Activated naive CD8-positive, alpha-beta T cell (primary cell): ENCODE results near the gene NAA20.

Experiments used
- H3K27ac Mint-ChIP-seq: one replicate; pipeline ENCODE4 v1.8.0; 2021; ENCODE audit warnings: mixed read lengths
- H3K27me3 Mint-ChIP-seq: one replicate; pipeline ENCODE4 v1.8.0; 2021; ENCODE audit warnings: mixed read lengths
- H3K36me3 Mint-ChIP-seq: one replicate; pipeline ENCODE4 v1.8.0; 2021; ENCODE audit warnings: mixed read lengths
- H3K4me1 Mint-ChIP-seq: one replicate; pipeline ENCODE4 v1.8.0; 2021; ENCODE audit warnings: low read depth, mixed read lengths
- H3K4me3 Mint-ChIP-seq: one replicate; pipeline ENCODE4 v1.8.0; 2021; ENCODE audit warnings: mild to moderate bottlenecking, mixed read lengths
- H3K9me3 Mint-ChIP-seq: one replicate; pipeline ENCODE4 v1.8.0; 2021; ENCODE audit warnings: low read depth, mixed read lengths

Gene NAA20

DNA sequence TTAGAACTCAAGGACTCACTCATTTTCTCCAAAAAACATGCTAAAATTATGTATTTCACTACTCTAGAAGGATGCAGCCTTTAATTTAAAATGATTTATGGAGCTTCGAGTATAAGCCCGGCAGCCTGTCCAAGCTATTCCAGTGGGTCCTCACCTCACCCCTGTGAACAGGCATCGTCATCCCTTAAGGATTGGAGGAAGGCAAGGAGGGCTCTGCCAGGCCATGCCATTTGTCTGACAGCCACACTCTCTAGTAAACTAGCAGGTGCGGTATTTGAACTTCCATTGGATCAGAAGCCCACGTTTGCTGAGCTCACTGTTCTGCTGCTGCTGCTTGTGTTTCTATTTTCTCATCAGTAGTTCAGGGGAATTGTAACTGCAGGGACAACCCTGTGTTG, 39.8 kb upstream of the NAA20 start:
- H3K4me1 Mint-ChIP-seq = peaks cover 4% of the 10 kb centered on the region
- no peaks in the 10 kb centered on the region for H3K9me3 Mint-ChIP-seq
- H3K27ac Mint-ChIP-seq = no peak overlapping the region
- H3K4me3 Mint-ChIP-seq = no peak overlapping the region
- no peaks in the 10 kb centered on the region for H3K27me3 Mint-ChIP-seq
- H3K36me3 Mint-ChIP-seq = no peaks in the 10 kb centered on the region

DNA sequence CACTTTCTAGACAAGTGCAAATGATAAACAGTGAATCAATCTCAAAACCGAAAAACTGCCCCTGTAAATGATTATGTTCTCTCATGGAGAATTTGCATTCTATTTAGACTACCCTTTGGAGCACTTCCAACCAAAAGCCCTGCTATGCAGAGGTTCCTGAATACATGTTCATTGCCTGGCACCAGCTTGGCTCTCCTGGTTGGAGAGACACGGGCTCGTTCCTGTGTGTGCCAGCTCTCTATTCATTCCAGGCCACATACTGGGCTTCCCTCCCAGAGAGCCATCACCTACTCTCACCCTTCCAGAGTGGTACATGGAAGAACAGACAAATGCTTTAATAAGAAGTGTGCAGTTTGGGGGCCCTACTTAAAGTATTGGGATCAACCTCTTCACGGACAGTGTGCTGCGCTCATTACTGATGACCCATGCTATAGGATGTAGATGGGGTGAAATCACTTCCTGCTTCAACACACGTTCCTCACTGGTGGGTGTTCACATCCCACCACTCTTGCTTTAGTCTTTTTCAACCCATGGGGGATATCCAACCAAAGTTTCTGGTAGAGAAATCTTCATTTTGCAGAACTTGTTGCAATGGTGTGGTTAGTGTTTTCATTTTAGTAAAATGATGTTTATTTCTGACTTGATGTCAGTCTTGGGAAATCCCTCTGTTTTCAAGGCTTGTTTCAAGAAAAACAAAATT, 38.5 kb upstream of the NAA20 start:
- Mint-ChIP-seq H3K9me3 (no peaks in the 10 kb centered on the region), H3K4me3 (no peak overlapping the region), H3K27me3 (no peaks in the 10 kb centered on the region), H3K4me1 (peaks cover 4% of the 10 kb centered on the region), H3K36me3 (no peaks in the 10 kb centered on the region), H3K27ac (no peak overlapping the region)

DNA sequence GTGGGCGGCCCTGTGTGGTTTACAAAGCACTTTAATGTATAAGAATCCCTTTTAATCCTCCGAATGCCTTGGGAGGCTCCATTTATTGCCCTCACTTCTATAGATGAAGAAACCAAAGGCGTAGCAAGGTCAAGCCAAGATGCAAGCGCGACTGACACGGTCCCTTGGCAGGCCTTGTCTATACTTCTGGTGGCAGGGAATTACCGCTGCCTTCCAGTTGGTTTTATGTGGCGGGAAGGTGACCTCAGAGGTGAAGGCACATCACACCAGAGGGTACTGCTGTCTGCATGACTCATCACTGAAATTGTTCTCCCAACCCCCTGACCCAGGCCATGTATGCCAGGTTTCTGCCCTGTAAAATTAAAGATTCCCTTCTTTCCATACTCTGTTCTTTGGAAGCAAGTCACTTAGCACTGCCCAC, 36.1 kb upstream of the NAA20 start:
- H3K4me1 Mint-ChIP-seq = peaks cover 4% of the 10 kb centered on the region
- no peaks in the 10 kb centered on the region for H3K9me3 Mint-ChIP-seq
- H3K36me3 Mint-ChIP-seq = no peaks in the 10 kb centered on the region
- H3K27ac Mint-ChIP-seq = no peak overlapping the region
- no peaks in the 10 kb centered on the region for H3K27me3 Mint-ChIP-seq
- H3K4me3 Mint-ChIP-seq = no peak overlapping the region

DNA sequence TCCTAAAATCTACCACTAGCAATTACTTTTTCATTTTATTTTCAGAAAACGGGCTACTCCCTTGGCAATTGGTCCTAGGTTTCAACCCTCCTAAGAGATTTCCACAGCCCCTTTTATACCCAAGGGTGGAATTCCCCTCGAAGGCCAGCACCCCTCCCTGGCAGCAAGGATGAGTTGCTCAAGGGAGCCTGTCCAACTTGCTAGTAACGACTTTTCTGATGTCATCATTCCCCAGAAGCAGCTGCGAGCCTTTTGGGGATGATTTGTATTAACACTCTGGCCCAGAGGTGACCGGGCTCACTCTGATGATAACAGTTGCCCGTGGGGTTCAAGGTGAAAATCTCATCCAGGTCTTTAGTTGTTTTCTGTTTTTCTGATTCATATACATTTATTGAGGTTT, 30.7 kb upstream of the NAA20 start:
- Mint-ChIP-seq H3K27me3 (peaks cover 5% of the 10 kb centered on the region), H3K27ac (no peak overlapping the region), H3K36me3 (no peaks in the 10 kb centered on the region), H3K4me3 (no peak overlapping the region), H3K4me1 (no peaks in the 10 kb centered on the region), H3K9me3 (no peaks in the 10 kb centered on the region)

DNA sequence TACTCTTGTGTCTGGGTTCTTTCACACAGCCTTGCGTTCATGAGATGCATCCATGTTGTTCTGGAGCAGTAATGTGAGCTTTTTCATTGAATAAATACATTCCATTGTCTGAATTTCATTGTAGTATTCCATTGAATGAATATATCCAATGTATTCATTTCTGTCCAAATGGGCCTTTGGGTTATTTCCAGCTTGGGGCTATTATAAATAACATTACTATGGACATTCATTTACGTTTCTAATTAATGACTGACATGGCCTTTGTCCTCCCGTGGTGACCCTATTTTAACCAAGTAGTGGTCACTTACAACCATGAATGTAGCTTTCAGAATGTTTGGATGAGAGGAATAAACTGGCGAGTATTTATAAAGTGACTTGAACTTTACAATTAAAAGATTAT, 30.1 kb upstream of the NAA20 start:
- H3K36me3 Mint-ChIP-seq = no peaks in the 10 kb centered on the region
- peaks cover 5% of the 10 kb centered on the region for H3K27me3 Mint-ChIP-seq
- H3K27ac Mint-ChIP-seq = no peak overlapping the region
- H3K9me3 Mint-ChIP-seq = no peaks in the 10 kb centered on the region
- no peak overlapping the region for H3K4me3 Mint-ChIP-seq
- no peaks in the 10 kb centered on the region for H3K4me1 Mint-ChIP-seq

DNA sequence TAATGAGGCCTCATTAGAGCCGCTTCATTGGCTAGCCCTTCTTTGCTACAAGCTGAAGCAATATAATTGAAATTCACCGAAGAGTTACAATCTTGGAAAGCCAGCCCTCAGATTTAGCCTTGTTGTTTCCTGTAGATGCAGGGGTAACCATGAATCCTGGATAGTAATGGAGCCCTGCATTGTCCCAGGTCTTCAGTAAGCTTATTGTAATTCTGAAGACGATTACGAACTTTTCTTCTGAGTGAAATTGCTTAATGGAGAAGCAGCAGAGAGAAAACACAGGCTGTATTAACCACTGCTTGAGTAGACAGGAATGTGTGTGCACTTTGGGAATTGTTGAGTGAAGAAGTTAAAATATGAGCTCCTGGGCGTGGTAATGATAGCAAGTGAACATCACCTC, 26.3 kb upstream of the NAA20 start:
- H3K4me1 Mint-ChIP-seq = no peaks in the 10 kb centered on the region
- no peaks in the 10 kb centered on the region for H3K9me3 Mint-ChIP-seq
- H3K27me3 Mint-ChIP-seq = peaks cover 8% of the 10 kb centered on the region
- H3K4me3 Mint-ChIP-seq = no peak overlapping the region
- H3K27ac Mint-ChIP-seq = no peak overlapping the region
- no peaks in the 10 kb centered on the region for H3K36me3 Mint-ChIP-seq

DNA sequence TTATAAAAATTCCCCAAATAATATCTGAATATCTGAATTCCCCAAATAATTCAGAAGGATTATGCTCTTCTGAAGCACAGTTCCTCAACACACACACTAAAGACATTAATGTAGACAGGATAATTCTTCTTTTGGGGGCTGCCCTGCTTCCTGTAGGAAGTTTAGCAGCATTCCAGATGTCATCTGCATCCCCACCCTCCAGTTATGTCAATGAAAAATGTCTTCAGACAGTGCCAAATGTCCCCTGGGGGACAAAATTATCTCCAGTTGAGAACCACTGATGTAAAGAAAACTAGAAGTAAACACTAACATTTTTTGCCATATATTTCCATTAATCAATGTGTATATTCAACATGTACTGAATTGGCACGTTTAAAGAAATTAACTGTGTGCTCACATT, 25.9 kb upstream of the NAA20 start:
- H3K27ac Mint-ChIP-seq = no peak overlapping the region
- peaks cover 8% of the 10 kb centered on the region for H3K27me3 Mint-ChIP-seq
- H3K4me3 Mint-ChIP-seq = no peak overlapping the region
- H3K9me3 Mint-ChIP-seq = no peaks in the 10 kb centered on the region
- no peaks in the 10 kb centered on the region for H3K4me1 Mint-ChIP-seq
- H3K36me3 Mint-ChIP-seq = no peaks in the 10 kb centered on the region

DNA sequence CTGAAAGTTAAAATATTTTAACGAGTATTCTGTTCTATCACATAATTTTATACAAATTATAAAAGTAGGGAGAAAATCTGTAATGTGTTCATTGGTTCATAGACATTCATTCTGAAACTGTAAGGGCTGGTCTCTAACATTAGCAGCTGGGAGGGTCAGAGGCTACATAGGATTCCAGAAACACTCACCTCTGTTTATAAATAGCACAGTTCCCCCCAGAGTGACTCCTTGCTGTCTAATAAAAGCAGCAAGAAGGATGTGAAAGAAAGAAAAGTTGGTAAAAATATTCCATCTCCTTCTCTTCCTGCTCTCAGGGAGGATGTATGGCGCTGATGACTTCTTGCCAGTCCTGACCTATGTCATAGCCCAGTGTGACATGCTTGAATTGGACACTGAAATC, 25.3 kb upstream of the NAA20 start:
- Mint-ChIP-seq H3K4me1 (no peaks in the 10 kb centered on the region), H3K4me3 (no peak overlapping the region), H3K27ac (no peak overlapping the region), H3K27me3 (peaks cover 8% of the 10 kb centered on the region), H3K36me3 (no peaks in the 10 kb centered on the region), H3K9me3 (no peaks in the 10 kb centered on the region)

DNA sequence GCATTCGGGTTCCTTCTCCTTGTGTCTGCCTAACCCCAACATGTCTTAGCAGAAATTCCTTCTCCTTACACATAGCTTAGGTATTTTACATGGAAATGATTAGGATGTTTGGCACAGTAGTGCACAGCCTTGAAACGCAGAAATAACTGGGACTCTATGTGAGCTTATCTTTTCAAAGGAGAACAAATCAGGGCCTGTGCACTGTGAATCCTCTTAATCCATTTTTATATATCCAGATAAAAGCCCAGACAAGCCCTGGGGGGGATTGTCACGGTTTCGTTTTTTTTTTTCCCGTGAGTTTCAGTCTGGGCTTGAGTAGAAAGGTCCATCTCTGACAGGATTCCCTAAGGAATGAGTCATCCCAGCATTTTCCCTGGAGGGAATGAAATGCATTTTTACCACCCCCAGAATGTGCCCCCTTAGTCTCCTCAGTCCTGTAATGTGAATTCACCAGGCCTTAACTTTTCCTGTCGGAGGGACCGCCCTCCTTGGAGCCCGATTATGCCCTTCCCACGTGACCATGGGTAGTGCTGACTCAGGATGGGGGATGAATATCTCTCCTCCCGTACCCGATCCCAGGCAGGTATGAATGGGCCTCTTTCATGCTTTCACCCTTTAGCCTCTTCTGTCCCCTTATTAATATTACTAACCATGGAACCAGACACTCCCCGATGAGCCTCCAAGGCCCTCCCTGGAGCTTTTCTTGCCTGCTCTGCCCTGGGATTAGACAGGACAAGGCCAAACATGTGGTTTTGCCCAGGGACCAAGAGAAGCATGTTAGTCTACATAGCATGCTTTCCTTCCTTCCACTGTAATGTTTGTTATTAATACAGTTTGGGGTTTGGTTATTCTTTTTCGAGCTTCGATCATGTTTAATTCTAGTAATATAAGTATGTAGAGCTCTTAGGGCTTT, 23.9 kb upstream of the NAA20 start:
- no peaks in the 10 kb centered on the region for H3K9me3 Mint-ChIP-seq
- no peak overlapping the region for H3K4me3 Mint-ChIP-seq
- H3K36me3 Mint-ChIP-seq = no peaks in the 10 kb centered on the region
- no peak overlapping the region for H3K27ac Mint-ChIP-seq
- H3K4me1 Mint-ChIP-seq = no peaks in the 10 kb centered on the region
- H3K27me3 Mint-ChIP-seq = peaks cover 8% of the 10 kb centered on the region

DNA sequence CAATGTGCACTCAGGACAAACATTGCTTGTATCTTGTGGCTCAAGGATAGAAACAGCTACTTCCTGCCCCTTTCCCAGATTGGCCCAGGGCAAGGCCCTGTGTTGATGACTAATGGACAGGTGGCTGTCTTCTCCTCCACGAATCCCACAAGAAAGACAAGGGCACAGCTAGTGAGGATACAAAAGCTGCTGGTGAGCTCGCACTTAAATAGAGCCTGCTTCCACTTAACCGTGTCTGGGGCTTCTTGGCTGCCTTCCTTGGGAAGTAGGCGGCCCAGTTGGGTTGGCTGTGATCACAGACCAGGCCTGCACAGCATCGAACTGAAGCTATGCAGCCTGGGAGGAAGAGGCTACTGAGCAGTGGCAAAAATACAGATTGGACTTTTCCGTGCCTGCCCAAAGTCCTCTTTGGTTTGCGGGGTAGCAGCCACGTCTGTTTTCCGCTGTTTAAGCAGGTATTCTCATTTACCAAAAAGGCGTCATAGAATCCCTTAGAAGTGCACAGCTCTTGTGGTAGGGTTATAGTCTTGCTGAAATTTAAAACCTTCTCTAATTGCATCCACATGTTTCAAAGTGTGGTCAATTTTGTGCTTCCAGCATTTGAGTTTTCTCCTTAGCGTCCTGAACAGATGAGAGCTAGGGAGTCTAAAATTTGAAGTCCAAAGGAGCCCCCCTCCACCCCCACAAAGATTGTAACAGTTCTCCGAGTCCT, 23.0 kb upstream of the NAA20 start:
- Mint-ChIP-seq H3K27me3 (peaks cover 5% of the 10 kb centered on the region), H3K27ac (no peak overlapping the region), H3K9me3 (no peaks in the 10 kb centered on the region), H3K4me1 (no peaks in the 10 kb centered on the region), H3K4me3 (no peak overlapping the region), H3K36me3 (no peaks in the 10 kb centered on the region)

DNA sequence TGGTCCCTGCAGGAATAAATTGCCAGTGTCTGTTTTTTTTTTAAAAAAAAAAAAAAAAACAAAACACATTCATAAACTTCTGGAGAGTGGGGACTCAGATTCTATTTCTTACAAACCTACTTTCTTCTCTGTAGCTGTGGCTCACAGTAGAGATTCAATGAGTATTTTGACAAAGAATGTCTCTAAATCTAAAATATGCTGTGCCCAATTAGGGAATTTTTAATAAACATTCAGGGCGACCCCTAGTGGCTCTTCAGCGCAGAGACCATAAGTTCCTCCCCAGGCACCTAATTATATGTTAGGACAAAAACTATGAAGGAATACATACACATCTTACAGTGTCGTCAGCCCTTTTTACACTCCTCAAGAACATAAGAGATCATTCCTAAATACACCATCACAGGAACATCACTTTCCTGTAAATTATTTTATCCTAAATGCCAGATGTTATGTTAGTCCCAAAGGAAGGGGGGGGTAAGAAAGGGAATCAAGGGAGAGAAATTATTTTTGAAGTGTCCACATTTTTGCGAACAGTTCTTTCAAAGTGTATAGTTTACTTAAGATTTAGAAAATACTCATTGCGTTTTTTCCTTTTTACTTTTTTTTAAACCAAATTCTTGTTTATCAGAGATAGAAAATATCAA, 21.8 kb upstream of the NAA20 start:
- Mint-ChIP-seq H3K4me1 (no peaks in the 10 kb centered on the region), H3K36me3 (no peaks in the 10 kb centered on the region), H3K9me3 (no peaks in the 10 kb centered on the region), H3K27ac (no peak overlapping the region), H3K4me3 (no peak overlapping the region), H3K27me3 (peaks cover 5% of the 10 kb centered on the region)

DNA sequence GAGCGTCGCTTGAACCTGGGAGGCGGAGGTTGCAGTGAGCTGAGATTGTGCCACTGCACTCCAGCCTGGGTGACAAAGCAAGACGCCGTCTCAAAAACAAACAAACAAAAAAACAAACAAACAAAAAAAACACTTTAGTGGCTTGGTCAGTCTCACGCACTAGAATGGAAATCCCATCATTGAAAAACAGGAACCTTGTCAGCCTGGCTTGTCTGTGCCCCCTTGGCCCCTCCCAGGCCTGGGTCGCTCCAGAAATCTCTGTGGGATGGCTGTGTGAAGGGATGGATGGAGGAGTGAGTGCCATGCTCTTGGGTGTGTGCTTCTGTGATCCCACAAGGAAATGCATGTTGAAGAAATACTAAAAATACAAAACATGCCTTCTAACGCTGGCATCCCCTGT, 20.9 kb upstream of the NAA20 start:
- H3K9me3 Mint-ChIP-seq = no peaks in the 10 kb centered on the region
- peaks cover 7% of the 10 kb centered on the region for H3K27me3 Mint-ChIP-seq
- no peaks in the 10 kb centered on the region for H3K4me1 Mint-ChIP-seq
- H3K27ac Mint-ChIP-seq = no peak overlapping the region
- H3K4me3 Mint-ChIP-seq = no peak overlapping the region
- H3K36me3 Mint-ChIP-seq = no peaks in the 10 kb centered on the region

DNA sequence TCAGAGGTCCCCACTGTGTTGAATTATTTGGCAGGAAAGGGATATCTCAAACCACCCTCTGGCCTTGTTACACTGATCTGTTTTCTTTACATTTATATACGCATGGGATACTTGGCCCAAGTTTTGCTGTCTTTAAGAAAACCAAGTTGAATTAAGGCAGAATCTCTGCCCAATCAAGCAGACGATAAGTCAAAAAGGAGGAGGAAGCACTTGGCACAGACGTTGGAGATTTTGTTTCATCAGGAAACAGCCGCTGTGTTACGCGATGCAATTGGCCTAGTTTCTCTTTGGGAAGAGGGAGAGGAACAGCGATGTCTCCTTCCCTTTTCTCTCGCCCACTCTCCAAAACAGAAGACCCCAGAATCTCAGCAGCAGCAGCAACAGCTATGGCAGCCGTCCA, 20.2 kb upstream of the NAA20 start:
- H3K27me3 Mint-ChIP-seq = peaks cover 12% of the 10 kb centered on the region
- no peaks in the 10 kb centered on the region for H3K4me1 Mint-ChIP-seq
- no peak overlapping the region for H3K27ac Mint-ChIP-seq
- no peak overlapping the region for H3K4me3 Mint-ChIP-seq
- H3K36me3 Mint-ChIP-seq = no peaks in the 10 kb centered on the region
- no peaks in the 10 kb centered on the region for H3K9me3 Mint-ChIP-seq

DNA sequence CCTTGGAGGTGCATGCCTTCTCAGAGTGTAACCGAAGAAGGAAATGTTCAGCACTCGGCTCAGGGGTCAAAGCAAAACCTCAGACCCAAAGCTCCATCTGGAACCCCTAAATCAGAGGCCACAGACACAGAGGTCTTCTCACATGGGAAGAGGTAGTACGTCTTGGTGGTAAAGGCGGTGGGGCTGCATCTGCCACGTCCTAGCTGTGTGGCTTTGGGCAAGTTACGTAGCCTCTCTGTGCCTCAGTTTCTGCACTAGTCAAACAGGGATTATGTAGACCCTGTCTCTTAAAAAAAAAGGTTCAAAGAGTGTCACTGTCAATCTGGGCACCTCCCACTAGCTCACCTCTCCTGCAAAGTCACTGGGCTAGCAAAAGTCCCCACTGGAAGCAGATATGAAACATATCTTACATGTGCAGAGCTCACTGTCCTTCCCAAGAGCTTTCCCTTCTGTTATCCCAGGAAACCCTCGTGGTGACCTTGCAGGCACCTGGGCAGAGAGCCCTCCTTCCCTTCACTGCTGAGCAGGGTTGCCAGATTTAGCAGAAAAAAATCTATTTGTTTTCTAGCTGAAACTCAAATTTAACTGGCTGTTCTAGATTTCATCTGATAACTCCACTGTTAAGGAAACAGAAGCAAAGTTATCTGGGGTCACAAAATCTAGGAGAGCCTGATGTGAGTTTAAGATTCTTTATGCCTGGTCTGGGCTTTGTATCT, 18.0 kb upstream of the NAA20 start:
- H3K36me3 Mint-ChIP-seq = no peaks in the 10 kb centered on the region

More for the DNA sequence above, 18.0 kb upstream of the NAA20 start:
- peaks cover 23% of the 10 kb centered on the region for H3K27me3 Mint-ChIP-seq
- H3K4me1 Mint-ChIP-seq = peaks cover 14% of the 10 kb centered on the region
- no peaks in the 10 kb centered on the region for H3K9me3 Mint-ChIP-seq
- no peak overlapping the region for H3K27ac Mint-ChIP-seq
- H3K4me3 Mint-ChIP-seq = no peak overlapping the region
